Smooth muscle cell (in vitro differentiated cells): ENCODE results near the gene GTF2F2. TPM values are rescaled to one million over a fixed set of nuclear protein-coding genes. Genes with fewer than 3 reads are reported as not detected.
A peak's percentile ranks its signal among the peaks of the same experiment; 100 is the strongest.

Source experiments
- DNase-seq: peaks from one replicate; lab custom pipeline; 2025; ENCODE audit not compliant: unreplicated experiment; lab: John Stamatoyannopoulos, UW
- H2AFZ ChIP-seq: fragments of 200-600 bp; sonication (generic); 2 replicates; pipeline ENCODE4 v1.6.0; 2016; ENCODE audit warnings: antibody characterized with exemption, low read depth, mild to moderate bottlenecking
- H3F3A ChIP-seq: fragments of 200-600 bp; sonication (generic); 2 replicates; pipeline ENCODE4 v1.6.0; 2017; ENCODE audit warnings: antibody characterized with exemption, low read depth
- H3K27ac ChIP-seq: fragments of 200-600 bp; sonication (generic); 2 replicates; pipeline ENCODE4 v1.5.1; 2016; ENCODE audit warnings: low read depth, mild to moderate bottlenecking
- H3K27me3 ChIP-seq: fragments of 200-600 bp; sonication (generic); 2 replicates; pipeline ENCODE4 v1.6.1; 2016; ENCODE audit warnings: low read depth, mild to moderate bottlenecking
- H3K36me3 ChIP-seq: fragments of 200-600 bp; sonication (generic); 2 replicates; pipeline ENCODE4 v1.5.1; 2016; ENCODE audit warnings: low read depth
- H3K4me1 ChIP-seq: fragments of 200-600 bp; sonication (generic); 2 replicates; pipeline ENCODE4 v1.5.1; 2016; ENCODE audit warnings: low read depth
- H3K4me2 ChIP-seq: fragments of 200-600 bp; sonication (generic); 2 replicates; pipeline ENCODE4 v1.6.0; 2016; ENCODE audit warnings: mild to moderate bottlenecking
- H3K4me3 ChIP-seq: fragments of 200-600 bp; sonication (generic); 2 replicates; pipeline ENCODE4 v1.5.1; 2016; ENCODE audit warnings: mild to moderate bottlenecking
- H3K79me2 ChIP-seq: fragments of 200-600 bp; sonication (generic); 2 replicates; pipeline ENCODE4 v1.6.0; 2016; ENCODE audit warnings: low read depth, mild to moderate bottlenecking
- H3K9ac ChIP-seq: fragments of 200-600 bp; sonication (generic); 2 replicates; pipeline ENCODE4 v1.6.0; 2016; ENCODE audit warnings: low read depth
- H3K9me3 ChIP-seq: fragments of 200-600 bp; sonication (generic); replicated peaks from 2 replicates; pipeline ENCODE4 v1.5.1; 2016; ENCODE audit warnings: low read depth
- H4K20me1 ChIP-seq: fragments of 200-600 bp; sonication (generic); 2 replicates; pipeline ENCODE4 v1.6.0; 2016; ENCODE audit warnings: low read depth
- WGBS: methylation state at CpG from one replicate; pipeline ENCODE4 v1.1.7; 2016; ENCODE audit warnings: low lambda C conversion rate; 5-methylcytosine and 5-hydroxymethylcytosine counted together
- polyA plus RNA-seq: library from polyadenylated mRNA; unstranded; fragments of >200 nt; fragmentation: Nextera tagmentation; extraction: Ambion mirVana; gene quantifications from 2 replicates; pipeline ENCODE4 v1.2.1, GENCODE V29; 2016
- total RNA-seq: library from RNA; depleted of rRNA; stranded (reverse); fragments of >200 nt; gene quantifications from 2 replicates; pipeline ENCODE4 v1.2.3, GENCODE V29; 2014
- TF ChIP-seq, protein P1 (sequence below): fragments of 200-600 bp; sonication (generic); IDR thresholded peaks from 2 replicates; pipeline ENCODE4 v1.5.1; 2017; ENCODE audit warnings: borderline replicate concordance, mild to moderate bottlenecking, antibody characterized with exemption; ENCODE audit not compliant: insufficient read depth, poor library complexity, severe bottlenecking

Gene GTF2F2
- total and polyA plus RNA-seq, 2 experiments from 2014 or later, result 11.2 to 28.1 TPM

GRCh38 chr13:45320876-45321629, 200.7 kb downstream of the GTF2F2 start:
- H3K79me2 ChIP-seq, result no peaks in the 10 kb centered on the region
- no peaks in the 10 kb centered on the region for H3F3A ChIP-seq
- H4K20me1 ChIP-seq, result no peaks in the 10 kb centered on the region
- no peak overlapping the region for H3K4me3 ChIP-seq
- H2AFZ ChIP-seq, result no peak overlapping the region
- H3K4me1 ChIP-seq, result no peaks in the 10 kb centered on the region
- 93% methylated on average over 4 of the region's 4 CpGs for WGBS
- TF ChIP-seq, protein P1, sequence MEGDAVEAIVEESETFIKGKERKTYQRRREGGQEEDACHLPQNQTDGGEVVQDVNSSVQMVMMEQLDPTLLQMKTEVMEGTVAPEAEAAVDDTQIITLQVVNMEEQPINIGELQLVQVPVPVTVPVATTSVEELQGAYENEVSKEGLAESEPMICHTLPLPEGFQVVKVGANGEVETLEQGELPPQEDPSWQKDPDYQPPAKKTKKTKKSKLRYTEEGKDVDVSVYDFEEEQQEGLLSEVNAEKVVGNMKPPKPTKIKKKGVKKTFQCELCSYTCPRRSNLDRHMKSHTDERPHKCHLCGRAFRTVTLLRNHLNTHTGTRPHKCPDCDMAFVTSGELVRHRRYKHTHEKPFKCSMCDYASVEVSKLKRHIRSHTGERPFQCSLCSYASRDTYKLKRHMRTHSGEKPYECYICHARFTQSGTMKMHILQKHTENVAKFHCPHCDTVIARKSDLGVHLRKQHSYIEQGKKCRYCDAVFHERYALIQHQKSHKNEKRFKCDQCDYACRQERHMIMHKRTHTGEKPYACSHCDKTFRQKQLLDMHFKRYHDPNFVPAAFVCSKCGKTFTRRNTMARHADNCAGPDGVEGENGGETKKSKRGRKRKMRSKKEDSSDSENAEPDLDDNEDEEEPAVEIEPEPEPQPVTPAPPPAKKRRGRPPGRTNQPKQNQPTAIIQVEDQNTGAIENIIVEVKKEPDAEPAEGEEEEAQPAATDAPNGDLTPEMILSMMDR, result no peak
- no peak for DNase-seq
- no peaks in the 10 kb centered on the region for H3K9me3 ChIP-seq
- H3K27ac ChIP-seq, result no peak overlapping the region
- no peaks in the 10 kb centered on the region for H3K27me3 ChIP-seq
- no peaks in the 10 kb centered on the region for H3K36me3 ChIP-seq
- no peak overlapping the region for H3K4me2 ChIP-seq
- H3K9ac ChIP-seq, result no peak overlapping the region

- Histone ChIP-seq H3K36me3 (no peaks in the 10 kb centered on the region), H3F3A (peaks cover 15% of the 10 kb centered on the region), H3K27ac (peak overlapping the region; percentile 50), H4K20me1 (no peaks in the 10 kb centered on the region), H3K9me3 (no peaks in the 10 kb centered on the region), H3K4me2 (no peak overlapping the region), H3K27me3 (no peaks in the 10 kb centered on the region), H3K4me1 (no peaks in the 10 kb centered on the region), H3K4me3 (no peak overlapping the region), H3K9ac (no peak overlapping the region), H2AFZ (no peak overlapping the region), H3K79me2 (no peaks in the 10 kb centered on the region)
- TF ChIP-seq, protein P1, result no peak
- DNase-seq, result peak; percentile 4
- 18% methylated on average over 4 of the region's 4 CpGs for WGBS
Measured at GRCh38 chr13:45325806-45326205, 205.5 kb downstream of the GTF2F2 start.

- Histone ChIP-seq H3K27me3 (no peaks in the 10 kb centered on the region), H2AFZ (no peak overlapping the region), H3K9ac (no peak overlapping the region), H3F3A (peaks cover 28% of the 10 kb centered on the region), H3K9me3 (no peaks in the 10 kb centered on the region), H3K4me3 (no peak overlapping the region), H3K4me2 (no peak overlapping the region), H3K4me1 (peaks cover 3% of the 10 kb centered on the region), H3K36me3 (no peaks in the 10 kb centered on the region), H4K20me1 (peaks cover 3% of the 10 kb centered on the region), H3K27ac (no peak overlapping the region), H3K79me2 (no peaks in the 10 kb centered on the region)
- TF ChIP-seq, protein P1, result no peak
- no peak for DNase-seq
- WGBS, result 91% methylated on average over 9 of the region's 9 CpGs
Measured at GRCh38 chr13:45327253-45327955, 207.1 kb downstream of the GTF2F2 start.
